HCT116 (cell line): ENCODE measurements around the gene RECQL5. TPM values are rescaled to one million over a fixed set of nuclear protein-coding genes. Genes with fewer than 3 reads are reported as not detected.

Source experiments
- ATAC-seq: fragments of 200-7000 bp; cut with Tn5 transposase; 2 replicates; pipeline ENCODE4 v1.9.1; 2020; ENCODE audit warnings: mild to moderate bottlenecking, moderate library complexity
- BruUV-seq: library from RNA; stranded (reverse); fragments of 400-500 nt; replicated peaks from 2 replicates; lab custom pipeline; 2021; lab: Mats Ljungman, UMichigan
- CTCF ChIA-PET: fragments of 300-600 bp; sonication (Branson Sonifier 250); formaldehyde crosslinking; loops from one replicate; lab custom pipeline; 2021; ENCODE audit warnings: antibody characterized with exemption; lab: Charles Lee
- POLR2A ChIA-PET: fragments of 300-600, 350-600 bp; sonication (Branson Sonifier 250); formaldehyde crosslinking; loops from one replicate; lab custom pipeline; 2021; ENCODE audit warnings: antibody characterized with exemption; lab: Charles Lee
- RAD21 ChIA-PET, 2 experiments: fragments of 300-600 bp; sonication (Branson Sonifier 250); formaldehyde crosslinking; loops; one replicate each; lab custom pipeline; 2023; ENCODE audit warnings: low total read pairs in 2 of 2; ENCODE audit not compliant: uncharacterized antibody in 2 of 2, unreplicated experiment in 2 of 2, low non-redundant PET in 1 of 2; lab: Charles Lee
- DNase-seq: peaks from one replicate; pipeline ENCODE4 v3.0.0-alpha.2; 2010; ENCODE audit warnings: low read depth, low spot score
- H2AFZ ChIP-seq: fragments of 200-600 bp; shearing (Covaris generic), sonication (generic); 2 replicates; pipeline ENCODE4 v1.6.1; 2017; ENCODE audit warnings: low read depth, mixed run types, mixed read lengths, antibody characterized with exemption, low read length; ENCODE audit not compliant: poor library complexity, severe bottlenecking
- H3K27ac ChIP-seq: 2 replicates; pipeline ENCODE4 v1.5.1; 2012; ENCODE audit warnings: low read depth, low read length
- H3K27me3 ChIP-seq: fragments of 200-600 bp; sonication (generic); 2 replicates; pipeline ENCODE4 v1.6.1; 2016; ENCODE audit warnings: mixed run types, low read length, mixed read lengths; ENCODE audit not compliant: insufficient read depth
- H3K36me3 ChIP-seq, 2 experiments: fragments of 200-500 bp in 1 of 2; fragments of 200-600 bp in 1 of 2; sonication (Bioruptor generic) in 1 of 2; sonication (generic) in 1 of 2; 2 replicates each; pipeline versions ENCODE4 v1.5.1 to v1.6.1; 2014 to 2016; ENCODE audit warnings: low read length in 2 of 2, inconsistent platforms in 1 of 2, mixed read lengths in 1 of 2, mixed run types in 1 of 2; ENCODE audit not compliant: insufficient read depth in 2 of 2, control insufficient read depth in 1 of 2
- H3K4me1 ChIP-seq, 2 experiments: fragments of 200-600 bp in 1 of 2; sonication (generic) in 1 of 2; 2 replicates each; pipeline versions ENCODE4 v1.5.1 to v1.6.1; 2012 to 2017; ENCODE audit warnings: low read length in 2 of 2, inconsistent platforms in 1 of 2, mild to moderate bottlenecking in 1 of 2, mixed read lengths in 1 of 2, mixed run types in 1 of 2, moderate library complexity in 1 of 2; ENCODE audit not compliant: insufficient read depth in 2 of 2, control insufficient read depth in 1 of 2
- H3K4me2 ChIP-seq: fragments of 200-600 bp; sonication (generic); 2 replicates; pipeline ENCODE4 v1.6.1; 2017; ENCODE audit warnings: mixed run types, low read length, mixed read lengths
- H3K4me3 ChIP-seq, 2 experiments: fragments of 200-600 bp in 1 of 2; sonication (generic) in 1 of 2; replicated peaks in 1 of 2; 2 replicates each; pipeline ENCODE4 v1.5.1; 2011 to 2016; ENCODE audit warnings: low read length in 2 of 2, control low read depth in 1 of 2, low read depth in 1 of 2, mild to moderate bottlenecking in 1 of 2, mixed read lengths in 1 of 2, mixed run types in 1 of 2
- H3K79me2 ChIP-seq: fragments of 200-600 bp; sonication (generic); 2 replicates; pipeline ENCODE4 v1.6.1; 2017; ENCODE audit warnings: mild to moderate bottlenecking, mixed run types, low read length, moderate library complexity, mixed read lengths; ENCODE audit not compliant: insufficient read depth
- H3K9ac ChIP-seq: fragments of 200-600 bp; sonication (generic); 2 replicates; pipeline ENCODE4 v1.6.1; 2016; ENCODE audit warnings: low read length, mixed read lengths
- H3K9me2 ChIP-seq: fragments of 200-600 bp; sonication (generic), shearing (Covaris generic); 2 replicates; pipeline ENCODE4 v1.6.1; 2017; ENCODE audit warnings: mixed run types, mild to moderate bottlenecking, moderate library complexity; ENCODE audit not compliant: insufficient read depth
- H3K9me3 ChIP-seq, 2 experiments: fragments of 200-500 bp in 1 of 2; fragments of 200-600 bp in 1 of 2; sonication (Bioruptor generic) in 1 of 2; sonication (generic) in 1 of 2; 2 replicates each; pipeline ENCODE4 v1.6.1; 2014 to 2017; ENCODE audit warnings: low read length in 2 of 2, mixed read lengths in 2 of 2, inconsistent platforms in 1 of 2, low read depth in 1 of 2, mild to moderate bottlenecking in 1 of 2, mixed run types in 1 of 2, moderate library complexity in 1 of 2; ENCODE audit not compliant: control insufficient read depth in 1 of 2, insufficient read depth in 1 of 2
- H4K20me1 ChIP-seq: fragments of 200-600 bp; sonication (generic), shearing (Covaris generic); 2 replicates; pipeline ENCODE4 v1.6.1; 2017; ENCODE audit warnings: mixed run types, mild to moderate bottlenecking, moderate library complexity; ENCODE audit not compliant: insufficient read depth
- CBX3 ChIP-seq: IDR thresholded peaks from 2 replicates; pipeline ENCODE4 v1.6.1; 2012; ENCODE audit warnings: low read depth
- CEBPB ChIP-seq: IDR thresholded peaks from 2 replicates; pipeline ENCODE4 v1.6.1; 2012; ENCODE audit warnings: low read depth
- CTCF ChIP-seq, 3 experiments: fragments of 200-600 bp in 1 of 3; sonication (generic) in 1 of 3; IDR thresholded peaks in 2 of 3; conservative IDR thresholded peaks in 1 of 3; 2 replicates each; pipeline ENCODE4 v1.5.1; 2012 to 2017; ENCODE audit warnings: low read depth in 2 of 3, low read length in 2 of 3, antibody characterized with exemption in 1 of 3, borderline replicate concordance in 1 of 3, control low read depth in 1 of 3, mild to moderate bottlenecking in 1 of 3, mixed read lengths in 1 of 3, mixed run types in 1 of 3, moderate library complexity in 1 of 3; ENCODE audit not compliant: insufficient read depth in 1 of 3
- EGR1 ChIP-seq: IDR thresholded peaks from 2 replicates; pipeline ENCODE4 v1.6.1; 2012; ENCODE audit warnings: low read depth
- EZH2 ChIP-seq: fragments of 200-600 bp; sonication (generic); IDR thresholded peaks from 2 replicates; pipeline ENCODE4 v1.6.1; 2017; ENCODE audit warnings: antibody characterized with exemption, mixed run types
- EZH2phosphoT487 ChIP-seq: fragments of 200-600 bp; IDR thresholded peaks from 2 replicates; pipeline ENCODE4 v1.6.1; 2018; ENCODE audit warnings: antibody characterized with exemption, borderline replicate concordance
- JUND ChIP-seq: IDR thresholded peaks from 2 replicates; pipeline ENCODE4 v1.6.1; 2012
- MAX ChIP-seq: IDR thresholded peaks from 2 replicates; pipeline ENCODE4 v1.6.1; 2012
- POLR2A ChIP-seq: IDR thresholded peaks from 2 replicates; pipeline ENCODE4 v1.7.0; 2011; ENCODE audit warnings: borderline replicate concordance; ENCODE audit not compliant: insufficient read depth, insufficient read length; ENCODE audit errors: extremely low read depth
- POLR2AphosphoS5 ChIP-seq: IDR thresholded peaks from 2 replicates; pipeline ENCODE4 v1.6.1; 2011; ENCODE audit warnings: mild to moderate bottlenecking, low read depth, low read length, moderate library complexity
- RAD21 ChIP-seq: IDR thresholded peaks from 2 replicates; pipeline ENCODE4 v1.6.1; 2012; ENCODE audit warnings: low read depth, mild to moderate bottlenecking
- REST ChIP-seq: IDR thresholded peaks from 2 replicates; pipeline ENCODE4 v1.6.1; 2012; ENCODE audit warnings: low read depth
- SP1 ChIP-seq: IDR thresholded peaks from 2 replicates; pipeline ENCODE4 v1.6.1; 2012; ENCODE audit warnings: low read depth
- TCF7L2 ChIP-seq: IDR thresholded peaks from 2 replicates; pipeline ENCODE4 v1.7.0; 2011; ENCODE audit warnings: borderline replicate concordance, inconsistent platforms; ENCODE audit not compliant: insufficient read depth, insufficient read length; ENCODE audit errors: extremely low read depth
- YY1 ChIP-seq: IDR thresholded peaks from 2 replicates; pipeline ENCODE4 v1.6.1; 2011; ENCODE audit warnings: low read length, low read depth, moderate library complexity, mild to moderate bottlenecking; ENCODE audit not compliant: insufficient replicate concordance; ENCODE audit errors: extremely low read depth
- ZFX ChIP-seq: fragments of 450-650 bp; IDR thresholded peaks from 2 replicates; pipeline ENCODE4 v1.6.1; 2017
- ZNF274 ChIP-seq: fragments of 200-500 bp; sonication (Bioruptor generic); IDR thresholded peaks from 2 replicates; pipeline ENCODE4 v1.6.1; 2014; ENCODE audit warnings: mild to moderate bottlenecking, low read depth, low read length, inconsistent platforms
- intact Hi-C: fragments of 100-400 bp; cut with micrococcal nuclease; formaldehyde crosslinking; loops from 2 replicates; pipeline ENCODE4 v1.10.0; 2022
- total RNA-seq: library from RNA; stranded (reverse); gene quantifications from one replicate; pipeline ENCODE4 v1.2.1, GENCODE V29; 2021; ENCODE audit not compliant: unreplicated experiment
- TF ChIP-seq, protein P1 (sequence below): IDR thresholded peaks from 2 replicates; pipeline ENCODE4 v1.6.1; 2012

RECQL5 gene
- total RNA-seq, 1 experiment from 2014 or later = 83.3 TPM

GRCh38 chr17:75650874-75651273 is 16.1 kb downstream of the RECQL5 start (continued):
- TF ChIP-seq YY1 (no peak), RAD21 (no peak), ZFX (no peak)

GRCh38 chr17:75649687-75650086 is 17.3 kb downstream of the RECQL5 start:
- no peaks in the 10 kb centered on the region for H4K20me1 ChIP-seq
- H3K9ac ChIP-seq = no peak overlapping the region
- no TSS peak for BruUV-seq
- ChIA-PET RAD21 (no interaction called here), POLR2A (interaction anchor here (1.0 to 1.5 kb wide), 2 partner anchors 19 to 130 kb away, joined by 3 to 5 read pairs; a partner anchor contains a TSS), CTCF (interaction anchor here (1.1 to 2.1 kb wide), 2 partner anchors 16 to 98 kb away, joined by 4 to 16 read pairs; partner anchors contain the start of gene SMIM5)
- no peak overlapping the region for H3K27ac ChIP-seq
- H3K9me2 ChIP-seq = no peaks in the 10 kb centered on the region
- ATAC-seq (no peak), DNase-seq (no peak)
- H3K36me3 ChIP-seq = peaks cover 19 to 20% of the 10 kb centered on the region in 2 experiments; a peak in 3 of 4 replicates
- no peaks in the 10 kb centered on the region for H3K79me2 ChIP-seq
- no peaks in the 10 kb centered on the region for H3K27me3 ChIP-seq
- H3K4me3 ChIP-seq = no peak overlapping the region
- H3K4me1 ChIP-seq = peaks cover 22 to 30% of the 10 kb centered on the region in 2 experiments
- no peak overlapping the region for H2AFZ ChIP-seq
- H3K9me3 ChIP-seq = no peaks in the 10 kb centered on the region
- intact Hi-C loops = no loop called here
- H3K4me2 ChIP-seq = no peak overlapping the region
- TF ChIP-seq ZFX = no peak
- TF ChIP-seq CTCF (IDR thresholded peaks at IDR 0.05 in 2 of 3, conservative IDR thresholded peaks at IDR 0.05 in 1 of 3; ENCODE audit: borderline replicate concordance in 1 of 3, insufficient read depth in 1 of 3, low read depth in 2 of 3, low read length in 2 of 3) = no peak
- TF ChIP-seq, protein P1, sequence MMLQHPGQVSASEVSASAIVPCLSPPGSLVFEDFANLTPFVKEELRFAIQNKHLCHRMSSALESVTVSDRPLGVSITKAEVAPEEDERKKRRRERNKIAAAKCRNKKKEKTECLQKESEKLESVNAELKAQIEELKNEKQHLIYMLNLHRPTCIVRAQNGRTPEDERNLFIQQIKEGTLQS = no peak
- no peak for TF ChIP-seq EGR1
- no peak for TF ChIP-seq MAX
- no peak for TF ChIP-seq EZH2phosphoT487
- no peak for TF ChIP-seq SP1
- no peak for TF ChIP-seq CEBPB
- no peak for TF ChIP-seq POLR2A
- no peak for TF ChIP-seq ZNF274
- no peak for TF ChIP-seq REST
- no peak for TF ChIP-seq YY1
- TF ChIP-seq CBX3 = no peak
- TF ChIP-seq TCF7L2 = no peak
- no peak for TF ChIP-seq JUND
- no peak for TF ChIP-seq POLR2AphosphoS5
- no peak for TF ChIP-seq EZH2
